H9 (cell line): ENCODE measurements around the gene CCR8. TPM values are rescaled to one million over a fixed set of nuclear protein-coding genes. Genes with fewer than 3 reads are reported as not detected.

Experiments used
- DNase-seq: peaks from one replicate; pipeline ENCODE4 v3.0.0-alpha.2; 2017
- H2AFZ ChIP-seq: one replicate; pipeline ENCODE4 v1.6.1; 2013; ENCODE audit warnings: mild to moderate bottlenecking, low read length, control low read depth, moderate library complexity
- H2AK5ac ChIP-seq: 2 replicates; pipeline ENCODE4 v1.6.1; 2013; ENCODE audit warnings: low read length, control low read depth, mixed read lengths; ENCODE audit not compliant: insufficient read length
- H2BK120ac ChIP-seq: one replicate; pipeline ENCODE4 v1.6.1; 2013; ENCODE audit warnings: low read depth, mild to moderate bottlenecking, low read length, control low read depth, inconsistent platforms; ENCODE audit not compliant: poor library complexity, severe bottlenecking
- H2BK12ac ChIP-seq: 2 replicates; pipeline ENCODE4 v1.6.1; 2013; ENCODE audit warnings: low read length, control low read depth, mixed read lengths, low read depth; ENCODE audit not compliant: insufficient read length
- H2BK15ac ChIP-seq: 2 replicates; pipeline ENCODE4 v1.6.1; 2013; ENCODE audit warnings: low read depth, low read length, control low read depth
- H2BK20ac ChIP-seq: one replicate; pipeline ENCODE4 v1.6.1; 2013; ENCODE audit warnings: low read depth, mild to moderate bottlenecking, low read length, control low read depth, inconsistent platforms; ENCODE audit not compliant: poor library complexity, severe bottlenecking
- H2BK5ac ChIP-seq: 2 replicates; pipeline ENCODE4 v1.6.1; 2013; ENCODE audit warnings: low read length, control low read depth, mixed read lengths; ENCODE audit not compliant: insufficient read length
- H3K14ac ChIP-seq: 2 replicates; pipeline ENCODE4 v1.6.1; 2013; ENCODE audit warnings: low read length, control low read depth; ENCODE audit not compliant: insufficient read depth
- H3K18ac ChIP-seq: 2 replicates; pipeline ENCODE4 v1.6.1; 2013; ENCODE audit warnings: low read depth, mild to moderate bottlenecking, mixed read lengths, low read length, control low read depth; ENCODE audit not compliant: insufficient read length
- H3K23ac ChIP-seq: 2 replicates; pipeline ENCODE4 v1.6.1; 2013; ENCODE audit warnings: low read length, control low read depth, mixed read lengths, low read depth; ENCODE audit not compliant: insufficient read length
- H3K23me2 ChIP-seq: 2 replicates; pipeline ENCODE4 v1.6.1; 2013; ENCODE audit warnings: low read depth, mild to moderate bottlenecking, mixed read lengths, low read length, control low read depth; ENCODE audit not compliant: insufficient read length, poor library complexity, severe bottlenecking
- H3K27ac ChIP-seq: 2 replicates; pipeline ENCODE4 v1.5.1; 2013; ENCODE audit warnings: low read length, control low read depth, mixed read lengths, low read depth; ENCODE audit not compliant: insufficient read length
- H3K27me3 ChIP-seq: 2 replicates; pipeline ENCODE4 v1.6.1; 2013; ENCODE audit warnings: low read length, control low read depth, inconsistent platforms; ENCODE audit not compliant: insufficient read depth
- H3K4ac ChIP-seq: 2 replicates; pipeline ENCODE4 v1.6.1; 2013; ENCODE audit warnings: low read depth, mild to moderate bottlenecking, control low read depth, inconsistent platforms, low read length, moderate library complexity
- H3K4me1 ChIP-seq: 2 replicates; pipeline ENCODE4 v1.6.1; 2013; ENCODE audit warnings: low read length, control low read depth, inconsistent platforms; ENCODE audit not compliant: insufficient read depth
- H3K4me2 ChIP-seq: 2 replicates; pipeline ENCODE4 v1.6.1; 2013; ENCODE audit warnings: low read length, control low read depth, mixed read lengths; ENCODE audit not compliant: insufficient read length, insufficient read depth
- H3K56ac ChIP-seq: 2 replicates; pipeline ENCODE4 v1.6.1; 2013; ENCODE audit warnings: low read depth, mild to moderate bottlenecking, mixed read lengths, low read length, control low read depth; ENCODE audit not compliant: insufficient read length
- H3K79me1 ChIP-seq: 2 replicates; pipeline ENCODE4 v1.6.1; 2013; ENCODE audit warnings: low read depth, mild to moderate bottlenecking, moderate library complexity, low read length, control low read depth, inconsistent platforms; ENCODE audit not compliant: insufficient read depth, poor library complexity, severe bottlenecking
- H3K79me2 ChIP-seq: 2 replicates; pipeline ENCODE4 v1.6.1; 2013; ENCODE audit warnings: low read length, control low read depth, inconsistent platforms; ENCODE audit not compliant: insufficient read depth
- H3K9ac ChIP-seq: 2 replicates; pipeline ENCODE4 v1.6.1; 2013; ENCODE audit warnings: low read length, control low read depth, mixed read lengths; ENCODE audit not compliant: insufficient read length; ENCODE audit errors: extremely low read depth
- H3K9me3 ChIP-seq: one replicate; pipeline ENCODE4 v1.6.1; 2013; ENCODE audit warnings: low read depth, low read length, inconsistent platforms; ENCODE audit not compliant: control insufficient read depth
- H3T11ph ChIP-seq: one replicate; pipeline ENCODE4 v1.6.1; 2013; ENCODE audit warnings: mild to moderate bottlenecking, low read length, control low read depth, inconsistent platforms
- H4K20me1 ChIP-seq: one replicate; pipeline ENCODE4 v1.6.1; 2013; ENCODE audit not compliant: control insufficient read depth, insufficient read length, insufficient read depth
- H4K5ac ChIP-seq: 2 replicates; pipeline ENCODE4 v1.6.1; 2013; ENCODE audit warnings: low read depth, mild to moderate bottlenecking, mixed read lengths, low read length, control low read depth; ENCODE audit not compliant: insufficient read length
- H4K8ac ChIP-seq: replicated peaks from 2 replicates; pipeline ENCODE4 v1.6.1; 2013; ENCODE audit warnings: low read length, control low read depth, mixed read lengths, low read depth; ENCODE audit not compliant: insufficient read length
- H4K91ac ChIP-seq: 2 replicates; pipeline ENCODE4 v1.6.1; 2013; ENCODE audit warnings: low read depth, mild to moderate bottlenecking, moderate library complexity, mixed read lengths, low read length, control low read depth; ENCODE audit not compliant: insufficient read length
- H3K27ac Mint-ChIP-seq, 3 experiments: 2 replicates in 2 of 3; 3 replicates in 1 of 3; pipeline ENCODE4 v1.8.0; 2020 to 2021; ENCODE audit warnings: mixed read lengths in 3 of 3, mild to moderate bottlenecking in 1 of 3, moderate library complexity in 1 of 3
- H3K27me3 Mint-ChIP-seq: 2 replicates; pipeline ENCODE4 v1.8.0; 2021; ENCODE audit warnings: low read depth, mild to moderate bottlenecking, moderate library complexity, mixed read lengths
- H3K36me3 Mint-ChIP-seq, 3 experiments: 2 replicates in 2 of 3; 3 replicates in 1 of 3; pipeline ENCODE4 v1.8.0; 2020 to 2021; ENCODE audit warnings: low read depth in 3 of 3, mixed read lengths in 3 of 3; ENCODE audit not compliant: insufficient read depth in 1 of 3
- H3K4me1 Mint-ChIP-seq, 2 experiments: 2 replicates each; pipeline ENCODE4 v1.8.0; 2020; ENCODE audit warnings: mixed read lengths in 2 of 2
- H3K4me3 Mint-ChIP-seq, 2 experiments: 2 replicates in 1 of 2; 3 replicates in 1 of 2; pipeline ENCODE4 v1.8.0; 2020 to 2021; ENCODE audit warnings: mild to moderate bottlenecking in 2 of 2, mixed read lengths in 2 of 2, moderate library complexity in 1 of 2
- H3K9me3 Mint-ChIP-seq, 2 experiments: 2 replicates in 1 of 2; 3 replicates in 1 of 2; pipeline ENCODE4 v1.8.0; 2020; ENCODE audit warnings: mild to moderate bottlenecking in 2 of 2, mixed read lengths in 2 of 2, moderate library complexity in 1 of 2
- CTCF ChIP-seq: fragments of 200-600 bp; sonication (generic); conservative IDR thresholded peaks from 3 replicates; pipeline ENCODE4 v1.8.0; 2021; ENCODE audit warnings: antibody characterized with exemption, mild to moderate bottlenecking
- total RNA-seq: library from RNA; stranded (reverse); gene quantifications from 2 replicates; pipeline ENCODE4 v1.2.1, GENCODE V29; 2021

The CCR8 gene
- total RNA-seq, 1 experiment from 2014 or later, result 0.31 TPM

DNA sequence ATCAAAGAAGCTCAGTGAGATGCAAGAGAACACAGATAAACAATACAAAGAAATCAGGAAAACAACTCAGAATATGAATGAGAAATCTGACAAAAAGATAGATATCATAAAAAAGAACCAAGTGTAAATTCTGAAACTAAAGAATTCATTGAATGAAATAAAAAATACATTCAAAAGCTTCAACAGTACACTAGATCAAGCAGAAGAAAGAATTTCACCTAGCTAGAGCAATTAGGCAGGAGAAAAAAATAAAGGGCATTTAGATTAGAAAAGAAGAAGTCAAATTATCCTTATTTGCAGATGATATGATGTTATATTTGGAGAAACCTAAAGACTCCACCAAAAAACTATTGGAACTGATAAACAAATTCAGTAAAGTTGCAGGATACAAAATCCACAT lies 30.2 kb upstream of the CCR8 start:
- no peak overlapping the region for H3K9ac ChIP-seq
- no peak for TF ChIP-seq CTCF
- H3K27me3 Mint-ChIP-seq, result no peaks in the 10 kb centered on the region; the same call in 1 of the 2 replicates

More for the DNA sequence above, 30.2 kb upstream of the CCR8 start:
- Histone ChIP-seq H4K20me1 (no peaks in the 10 kb centered on the region), H3K27me3 (no peaks in the 10 kb centered on the region), H4K5ac (no peak overlapping the region), H2BK5ac (no peak overlapping the region), H3K18ac (no peak overlapping the region), H4K91ac (no peak overlapping the region), H2AFZ (no peak overlapping the region), H3K14ac (no peak overlapping the region), H3K23me2 (no peaks in the 10 kb centered on the region), H2BK120ac (no peak overlapping the region), H3K4ac (no peak overlapping the region), H2BK12ac (no peak overlapping the region), H3K27ac (no peak overlapping the region), H3K56ac (no peak overlapping the region), H3K79me2 (no peaks in the 10 kb centered on the region), H2BK20ac (no peak overlapping the region), H2BK15ac (no peak overlapping the region), H3K23ac (no peak overlapping the region), H3K9me3 (no peaks in the 10 kb centered on the region), H3K4me2 (no peak overlapping the region), H4K8ac (no peak overlapping the region), H3K4me1 (no peaks in the 10 kb centered on the region), H2AK5ac (no peak overlapping the region), H3K79me1 (no peaks in the 10 kb centered on the region), H3T11ph (no peak overlapping the region)
- Mint-ChIP-seq H3K4me3 (no peak overlapping the region), H3K27ac (no peak overlapping the region), H3K4me1 (no peaks in the 10 kb centered on the region), H3K9me3 (peaks cover 20 to 24% of the 10 kb centered on the region in 2 experiments), H3K36me3 (peaks cover 0 to 8% (median 3%) of the 10 kb centered on the region in 3 experiments; a peak in 1 of 7 replicates)
- DNase-seq, result no peak
